ENCODE measurements around the gene POMGNT2. TPM values are rescaled to one million over a fixed set of nuclear protein-coding genes. Genes with fewer than 3 reads are reported as not detected.

Gene POMGNT2
- polyA plus RNA-seq, 1 donor (not counting 4 experiments of a cell fraction or from before 2014, with no cell fraction given): 6.0 TPM

- Histone ChIP-seq H3K36me3 (ENCODE audit: control insufficient read depth in 2 of 2, extremely low read depth in 1 of 2, insufficient read depth in 2 of 2, low read length in 2 of 2) (no peaks in the 10 kb centered on the region), H3K27ac (ENCODE audit: control insufficient read depth, insufficient read depth, low read length) (no peak overlapping the region), H3K79me2 (ENCODE audit: control insufficient read depth, insufficient read depth, low read length) (no peaks in the 10 kb centered on the region), H3K27me3 (ENCODE audit: control insufficient read depth, extremely low read depth, insufficient read depth, low read length) (no peaks in the 10 kb centered on the region), H3K4me3 (ENCODE audit: control insufficient read depth in 2 of 3, extremely low read depth in 1 of 3, insufficient read depth in 2 of 3, low read depth in 1 of 3, low read length in 3 of 3) (no peak overlapping the region), H3K9me3 (ENCODE audit: control insufficient read depth, low read depth, low read length) (peaks cover 2% of the 10 kb centered on the region), H3K4me2 (ENCODE audit: control insufficient read depth, extremely low read depth, insufficient read depth, low read depth, low read length) (no peak overlapping the region), H3K9me1 (ENCODE audit: control insufficient read depth, extremely low read depth, insufficient read depth, low read length) (no peaks in the 10 kb centered on the region), H2AFZ (ENCODE audit: control insufficient read depth, low read length) (no peak overlapping the region), H3K9ac (ENCODE audit: control insufficient read depth, extremely low read depth, insufficient read depth, low read length) (no peak overlapping the region), H4K20me1 (ENCODE audit: control insufficient read depth, extremely low read depth, insufficient read depth, low read length) (no peaks in the 10 kb centered on the region), H3K4me1 (ENCODE audit: control insufficient read depth, extremely low read depth, insufficient read depth, low read length) (no peaks in the 10 kb centered on the region)
- no peak for FAIRE-seq
- TF ChIP-seq EZH2 (IDR thresholded peaks at IDR 0.05; ENCODE audit: low read length): no peak
- TF ChIP-seq, protein P1, sequence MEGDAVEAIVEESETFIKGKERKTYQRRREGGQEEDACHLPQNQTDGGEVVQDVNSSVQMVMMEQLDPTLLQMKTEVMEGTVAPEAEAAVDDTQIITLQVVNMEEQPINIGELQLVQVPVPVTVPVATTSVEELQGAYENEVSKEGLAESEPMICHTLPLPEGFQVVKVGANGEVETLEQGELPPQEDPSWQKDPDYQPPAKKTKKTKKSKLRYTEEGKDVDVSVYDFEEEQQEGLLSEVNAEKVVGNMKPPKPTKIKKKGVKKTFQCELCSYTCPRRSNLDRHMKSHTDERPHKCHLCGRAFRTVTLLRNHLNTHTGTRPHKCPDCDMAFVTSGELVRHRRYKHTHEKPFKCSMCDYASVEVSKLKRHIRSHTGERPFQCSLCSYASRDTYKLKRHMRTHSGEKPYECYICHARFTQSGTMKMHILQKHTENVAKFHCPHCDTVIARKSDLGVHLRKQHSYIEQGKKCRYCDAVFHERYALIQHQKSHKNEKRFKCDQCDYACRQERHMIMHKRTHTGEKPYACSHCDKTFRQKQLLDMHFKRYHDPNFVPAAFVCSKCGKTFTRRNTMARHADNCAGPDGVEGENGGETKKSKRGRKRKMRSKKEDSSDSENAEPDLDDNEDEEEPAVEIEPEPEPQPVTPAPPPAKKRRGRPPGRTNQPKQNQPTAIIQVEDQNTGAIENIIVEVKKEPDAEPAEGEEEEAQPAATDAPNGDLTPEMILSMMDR (optimal IDR thresholded peaks at IDR 0.05 in 1 of 3, IDR thresholded peaks at IDR 0.05 in 1 of 3, conservative IDR thresholded peaks at IDR 0.05 in 1 of 3; ENCODE audit: extremely low read depth in 1 of 3, insufficient read depth in 2 of 3, low read length in 3 of 3): no peak
- dilution Hi-C loops (cut with MboI; ENCODE audit: extremely low pct_ligation_motif_present, low sequenced_read_pairs): no loop called here
- DNase-seq (ENCODE audit: low read depth, low spot score): no peak
These were observed 62.7 kb downstream of the POMGNT2 start for GRCh38 chr3:43043071-43043766.

- H3K4me1 ChIP-seq (ENCODE audit: control insufficient read depth, extremely low read depth, insufficient read depth, low read length): no peaks in the 10 kb centered on the region
- no peaks in the 10 kb centered on the region for H3K27me3 ChIP-seq (ENCODE audit: control insufficient read depth, extremely low read depth, insufficient read depth, low read length)
- DNase-seq (ENCODE audit: low read depth, low spot score): no peak
- H3K79me2 ChIP-seq (ENCODE audit: control insufficient read depth, insufficient read depth, low read length): no peaks in the 10 kb centered on the region
- no peak for FAIRE-seq
- no peak overlapping the region for H3K4me3 ChIP-seq (ENCODE audit: control insufficient read depth in 2 of 3, extremely low read depth in 1 of 3, insufficient read depth in 2 of 3, low read depth in 1 of 3, low read length in 3 of 3)
- no peak overlapping the region for H3K4me2 ChIP-seq (ENCODE audit: control insufficient read depth, extremely low read depth, insufficient read depth, low read depth, low read length)
- H4K20me1 ChIP-seq (ENCODE audit: control insufficient read depth, extremely low read depth, insufficient read depth, low read length): no peaks in the 10 kb centered on the region
- H2AFZ ChIP-seq (ENCODE audit: control insufficient read depth, low read length): no peak overlapping the region
- H3K36me3 ChIP-seq (ENCODE audit: control insufficient read depth in 2 of 2, extremely low read depth in 1 of 2, insufficient read depth in 2 of 2, low read length in 2 of 2): no peaks in the 10 kb centered on the region
- H3K9ac ChIP-seq (ENCODE audit: control insufficient read depth, extremely low read depth, insufficient read depth, low read length): no peak overlapping the region
- no peaks in the 10 kb centered on the region for H3K9me1 ChIP-seq (ENCODE audit: control insufficient read depth, extremely low read depth, insufficient read depth, low read length)
- no peak overlapping the region for H3K27ac ChIP-seq (ENCODE audit: control insufficient read depth, insufficient read depth, low read length)
- TF ChIP-seq, protein P1 (optimal IDR thresholded peaks at IDR 0.05 in 1 of 3, IDR thresholded peaks at IDR 0.05 in 1 of 3, conservative IDR thresholded peaks at IDR 0.05 in 1 of 3; ENCODE audit: extremely low read depth in 1 of 3, insufficient read depth in 2 of 3, low read length in 3 of 3): no peak
- no peak for TF ChIP-seq EZH2 (IDR thresholded peaks at IDR 0.05; ENCODE audit: low read length)
- dilution Hi-C loops (cut with MboI; ENCODE audit: extremely low pct_ligation_motif_present, low sequenced_read_pairs): no loop called here
- H3K9me3 ChIP-seq (ENCODE audit: control insufficient read depth, low read depth, low read length): peaks cover 2% of the 10 kb centered on the region
These were observed 64.4 kb downstream of the POMGNT2 start for GRCh38 chr3:43041517-43041916.
